Urothelium cell line (cell line): ENCODE measurements around the gene MRPL21.

Source experiments
- DNase-seq: peaks from one replicate; pipeline ENCODE4 v3.0.0; 2011; ENCODE audit warnings: low spot score, mixed read lengths
- FAIRE-seq: peaks from 2 replicates; lab custom pipeline; 2011; peaks lifted over from hg19 to GRCh38; lab: Jason Lieb, UNC

Gene MRPL21

DNA sequence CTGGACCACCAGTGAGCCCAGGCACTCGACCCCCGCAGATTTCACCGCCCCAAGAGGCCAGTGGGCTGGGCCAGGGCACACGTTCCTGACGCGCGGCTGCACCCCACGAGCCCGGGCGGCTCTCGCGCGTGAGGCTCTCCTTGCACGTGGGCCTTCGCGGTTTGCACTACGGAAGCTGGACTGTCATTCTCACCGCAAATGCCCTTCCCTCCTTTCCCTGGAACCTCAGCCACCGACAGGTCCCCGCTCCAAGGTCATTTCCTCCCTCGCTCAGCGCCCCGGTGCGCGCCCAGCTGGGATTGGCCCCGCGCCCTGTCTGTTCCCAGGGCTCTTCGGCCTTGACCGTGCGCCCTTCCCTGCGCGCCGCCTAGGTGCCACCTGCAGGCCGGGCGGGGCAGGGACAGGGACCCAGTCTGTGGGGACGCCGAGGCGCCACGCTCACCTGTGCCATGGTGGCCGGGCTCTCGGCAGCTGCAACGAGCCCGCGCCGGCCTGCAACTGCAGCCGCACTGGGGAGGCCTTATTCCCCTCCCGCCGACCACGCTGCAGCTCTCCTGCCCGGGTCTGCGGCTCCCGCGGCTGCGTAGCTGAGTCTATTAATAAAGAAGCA is 59.8 kb downstream of the MRPL21 start:
- FAIRE-seq (no peak), DNase-seq (no peak)

GRCh38 chr11:68843052-68843561 is 60.5 kb downstream of the MRPL21 start:
- DNase-seq = no peak

GRCh38 chr11:68842427-68843051 is 61.1 kb downstream of the MRPL21 start:
- no peak for DNase-seq
- FAIRE-seq = no peak

More at GRCh38 chr11:68843052-68843561, 60.5 kb downstream of the MRPL21 start:
- FAIRE-seq = no peak

DNA sequence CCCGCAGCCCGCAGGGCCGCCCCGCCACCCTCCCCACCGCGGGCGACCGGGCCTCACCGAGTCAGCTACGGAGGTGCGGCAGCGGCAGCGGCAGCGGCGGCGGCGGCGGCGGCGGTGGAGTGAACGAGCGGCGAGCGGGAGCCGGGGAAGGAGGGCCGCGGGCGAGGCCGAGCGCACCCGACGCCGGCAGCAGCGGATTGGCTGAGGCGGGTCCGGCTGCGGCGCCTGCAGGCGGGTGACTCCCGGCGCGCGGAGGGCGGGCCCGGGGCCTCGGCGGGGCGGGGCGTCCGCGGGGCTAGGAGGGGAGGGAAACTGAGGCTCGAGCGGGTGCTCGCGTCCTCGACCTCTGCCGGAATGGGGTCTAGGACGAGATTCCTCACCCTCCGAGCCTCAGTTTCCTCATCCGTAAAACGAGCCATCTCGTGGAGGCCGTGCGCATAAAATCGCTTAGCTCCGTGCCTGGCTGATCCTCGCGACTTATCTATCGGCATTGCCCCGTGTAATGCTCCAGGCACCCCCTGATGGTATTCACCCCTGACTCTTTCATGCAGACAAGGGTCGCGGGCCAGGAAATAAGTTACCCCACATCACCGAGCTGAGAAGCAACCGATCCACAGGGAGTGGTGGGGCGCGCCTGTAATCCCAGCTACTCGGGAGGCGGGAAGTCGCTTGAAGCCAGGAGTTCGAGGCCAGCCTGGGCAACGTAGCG is 61.8 kb downstream of the MRPL21 start, which contains the start of gene CPT1A:
TSS of gene CPT1A (minus strand) at position 199 of the 709 bp plus-strand sequence. CDS start 26,442 bp downstream, outside the sequence.
- FAIRE-seq (no peak), DNase-seq (no peak)
